PFSK-1 (cell line): ENCODE measurements around the gene CFAP61.

Experiments
- FOXP2 ChIP-seq: optimal IDR thresholded peaks from 2 replicates; pipeline ENCODE3; 2011; ENCODE audit warnings: borderline replicate concordance, control low read depth, inconsistent platforms; ENCODE audit not compliant: insufficient read depth; ENCODE audit errors: extremely low read length, extremely low read depth
- POLR2AphosphoS5 ChIP-seq: IDR thresholded peaks from 2 replicates; pipeline ENCODE4 v1.6.1; 2012; ENCODE audit warnings: low read depth, mild to moderate bottlenecking, control low read depth, low read length, moderate library complexity
- SIN3A ChIP-seq: IDR thresholded peaks from 2 replicates; pipeline ENCODE4 v1.6.1; 2012; ENCODE audit warnings: mild to moderate bottlenecking, low read length, moderate library complexity, borderline replicate concordance; ENCODE audit not compliant: insufficient read depth
- TAF1 ChIP-seq: IDR thresholded peaks from 2 replicates; pipeline ENCODE4 v1.6.1; 2012; ENCODE audit warnings: low read length, control low read depth, borderline replicate concordance; ENCODE audit not compliant: insufficient read depth

DNA sequence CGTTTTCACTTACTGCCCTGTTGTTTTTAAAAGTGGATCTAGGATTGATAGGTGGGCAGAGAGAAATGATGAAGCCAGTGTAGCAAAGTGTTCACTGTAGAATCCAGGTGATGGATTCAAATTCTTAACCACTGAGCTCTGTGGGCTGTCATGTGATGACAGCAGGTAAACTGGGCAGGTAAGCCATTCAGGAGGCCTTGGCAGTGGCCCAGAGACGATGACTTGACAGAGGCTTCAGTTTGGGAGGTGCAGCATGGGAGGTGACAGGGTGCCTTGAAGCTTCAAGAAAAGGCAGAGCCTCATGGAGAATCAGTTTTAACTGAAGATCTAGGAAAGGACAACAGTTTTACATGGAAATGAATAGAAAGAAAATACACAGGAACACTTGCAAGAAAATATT, 33.2 kb upstream of the CFAP61 start:
- TF ChIP-seq POLR2AphosphoS5 (no peak), TAF1 (no peak), FOXP2 (no peak), SIN3A (no peak)
